ENCODE results near the gene NET1.

The NET1 gene

DNA sequence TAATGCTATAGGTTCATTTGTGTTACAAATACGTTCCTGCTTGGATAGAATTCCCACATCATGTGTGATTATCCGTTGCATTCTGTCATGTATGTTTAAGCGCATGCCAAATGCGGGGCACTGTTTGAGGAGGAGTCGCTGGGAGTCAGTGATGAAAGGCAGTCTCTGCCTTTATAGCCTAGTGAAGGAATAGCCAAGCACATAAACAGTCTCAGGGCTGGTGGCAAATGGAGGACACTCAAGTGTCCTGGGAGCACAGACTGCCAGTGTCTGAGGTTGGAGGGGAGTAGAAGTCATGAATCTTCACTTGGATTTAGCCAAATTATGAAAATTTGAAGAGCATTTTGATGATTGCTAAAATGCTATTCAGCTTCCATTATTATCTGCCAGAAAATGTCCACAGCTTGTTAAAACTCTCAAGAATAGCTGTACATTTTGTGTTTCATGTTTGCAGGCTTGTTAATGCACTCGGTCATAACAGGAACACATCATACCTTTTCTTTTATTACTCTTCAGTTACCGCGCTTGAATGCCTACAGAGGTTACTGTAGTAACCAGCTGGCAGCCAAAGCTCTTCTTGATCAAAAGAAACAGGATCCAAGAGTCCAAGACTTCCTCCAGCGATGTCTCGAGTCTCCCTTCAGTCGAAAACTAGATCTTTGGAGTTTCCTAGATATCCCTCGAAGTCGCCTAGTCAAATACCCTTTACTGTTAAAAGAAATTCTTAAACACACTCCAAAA is 41.6 kb downstream of the NET1 start:
- Histone ChIP-seq H3K27ac (no peak overlapping the region), H3K27me3 (replicated peaks) (no peaks in the 10 kb centered on the region), H3K4me3 (ENCODE audit: low read depth, low read length) (no peak overlapping the region), H3K36me3 (replicated peaks) (peaks cover 47% of the 10 kb centered on the region)
- DNase-seq = no peak
- in situ Hi-C loops (cut with HindIII; ENCODE audit: low pct_ligation_motif_present, low sequenced_read_pairs) = no loop called here
- TF ChIP-seq, protein P1, sequence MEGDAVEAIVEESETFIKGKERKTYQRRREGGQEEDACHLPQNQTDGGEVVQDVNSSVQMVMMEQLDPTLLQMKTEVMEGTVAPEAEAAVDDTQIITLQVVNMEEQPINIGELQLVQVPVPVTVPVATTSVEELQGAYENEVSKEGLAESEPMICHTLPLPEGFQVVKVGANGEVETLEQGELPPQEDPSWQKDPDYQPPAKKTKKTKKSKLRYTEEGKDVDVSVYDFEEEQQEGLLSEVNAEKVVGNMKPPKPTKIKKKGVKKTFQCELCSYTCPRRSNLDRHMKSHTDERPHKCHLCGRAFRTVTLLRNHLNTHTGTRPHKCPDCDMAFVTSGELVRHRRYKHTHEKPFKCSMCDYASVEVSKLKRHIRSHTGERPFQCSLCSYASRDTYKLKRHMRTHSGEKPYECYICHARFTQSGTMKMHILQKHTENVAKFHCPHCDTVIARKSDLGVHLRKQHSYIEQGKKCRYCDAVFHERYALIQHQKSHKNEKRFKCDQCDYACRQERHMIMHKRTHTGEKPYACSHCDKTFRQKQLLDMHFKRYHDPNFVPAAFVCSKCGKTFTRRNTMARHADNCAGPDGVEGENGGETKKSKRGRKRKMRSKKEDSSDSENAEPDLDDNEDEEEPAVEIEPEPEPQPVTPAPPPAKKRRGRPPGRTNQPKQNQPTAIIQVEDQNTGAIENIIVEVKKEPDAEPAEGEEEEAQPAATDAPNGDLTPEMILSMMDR (IDR thresholded peaks at IDR 0.05; ENCODE audit: low read depth, low read length, missing control alignments) = no peak

GRCh38 chr10:5456563-5456962 is 44.2 kb downstream of the NET1 start:
- in situ Hi-C loops (cut with HindIII; ENCODE audit: low pct_ligation_motif_present, low sequenced_read_pairs) = no loop called here
- Histone ChIP-seq H3K4me3 (ENCODE audit: low read depth, low read length) (no peak overlapping the region), H3K36me3 (replicated peaks) (peaks cover 54% of the 10 kb centered on the region), H3K27me3 (replicated peaks) (no peaks in the 10 kb centered on the region), H3K27ac (no peak overlapping the region)
- TF ChIP-seq, protein P1 (IDR thresholded peaks at IDR 0.05; ENCODE audit: low read depth, low read length, missing control alignments) = no peak
- no peak for DNase-seq

GRCh38 chr10:5457741-5458140 is 45.4 kb downstream of the NET1 start:
- TF ChIP-seq, protein P1 (IDR thresholded peaks at IDR 0.05; ENCODE audit: low read depth, low read length, missing control alignments) = no peak
- DNase-seq = no peak
- Histone ChIP-seq H3K36me3 (replicated peaks) (peaks cover 48% of the 10 kb centered on the region), H3K27ac (no peak overlapping the region), H3K27me3 (replicated peaks) (no peaks in the 10 kb centered on the region), H3K4me3 (ENCODE audit: low read depth, low read length) (no peak overlapping the region)
- in situ Hi-C loops (cut with HindIII; ENCODE audit: low pct_ligation_motif_present, low sequenced_read_pairs) = no loop called here

- no peak for DNase-seq
- no peak overlapping the region for H3K27ac ChIP-seq
- in situ Hi-C loops (cut with HindIII; ENCODE audit: low pct_ligation_motif_present, low sequenced_read_pairs) = no loop called here
- peaks cover 41% of the 10 kb centered on the region for H3K36me3 ChIP-seq (replicated peaks)
- TF ChIP-seq, protein P1 (IDR thresholded peaks at IDR 0.05; ENCODE audit: low read depth, low read length, missing control alignments) = no peak
- no peaks in the 10 kb centered on the region for H3K27me3 ChIP-seq (replicated peaks)
- no peak overlapping the region for H3K4me3 ChIP-seq (ENCODE audit: low read depth, low read length)
These were observed 46.1 kb downstream of the NET1 start for GRCh38 chr10:5458425-5458824.

DNA sequence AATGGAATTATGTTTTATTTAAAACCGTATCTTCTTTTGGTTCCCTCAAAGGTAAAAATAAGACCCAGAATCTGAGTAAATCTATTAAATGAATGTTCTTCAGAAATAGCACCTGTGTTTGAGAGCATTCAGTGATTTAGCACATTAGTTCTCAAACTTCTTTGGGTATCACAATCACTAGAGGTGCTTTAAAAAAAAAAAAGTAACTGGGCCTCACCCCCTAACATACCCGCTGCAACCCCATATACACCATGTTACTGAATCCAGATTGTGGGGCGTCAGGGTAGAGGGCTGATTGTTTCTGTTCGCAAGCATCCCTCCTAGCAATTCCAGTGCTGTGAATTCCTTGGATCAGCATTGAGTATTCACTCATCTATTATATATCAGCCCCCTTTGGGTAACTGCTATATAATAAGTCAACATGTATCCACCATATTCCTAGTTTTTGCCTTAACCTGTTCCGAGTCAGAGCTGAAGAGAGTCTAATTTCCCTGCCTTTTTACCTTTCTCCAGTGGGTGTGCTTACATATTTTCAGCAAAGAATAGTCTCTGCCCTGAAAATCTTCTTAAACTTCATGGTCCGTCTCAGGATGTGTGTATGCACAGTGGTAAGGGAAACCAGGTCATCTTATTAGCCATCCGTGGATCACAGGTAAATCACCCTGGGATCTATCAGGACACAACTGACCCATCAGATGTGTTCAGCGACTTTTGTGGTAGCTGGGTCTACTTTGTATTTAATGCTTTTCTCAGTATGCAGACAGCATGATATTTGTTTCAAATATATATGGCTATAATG is 46.8 kb downstream of the NET1 start:
- no peak overlapping the region for H3K4me3 ChIP-seq (ENCODE audit: low read depth, low read length)
- no peak for DNase-seq
- H3K27ac ChIP-seq = no peak overlapping the region
- in situ Hi-C loops (cut with HindIII; ENCODE audit: low pct_ligation_motif_present, low sequenced_read_pairs) = no loop called here
- no peaks in the 10 kb centered on the region for H3K27me3 ChIP-seq (replicated peaks)
- TF ChIP-seq, protein P1 (IDR thresholded peaks at IDR 0.05; ENCODE audit: low read depth, low read length, missing control alignments) = no peak
- peaks cover 34% of the 10 kb centered on the region for H3K36me3 ChIP-seq (replicated peaks)
